Heart left ventricle (tissue), 16 donors: ENCODE results near the gene PRDM11. TPM values are rescaled to one million over a fixed set of nuclear protein-coding genes. Genes with fewer than 3 reads are reported as not detected.

Experiments used
- ATAC-seq, 4 donors: fragments of 200-7000 bp; cut with Tn5 transposase; one replicate each; pipeline ENCODE4 v1.9.1; 2020 to 2022; ENCODE audit warnings: moderate library complexity in 4 of 4, mild to moderate bottlenecking in 3 of 4, moderate number of reproducible peaks in 1 of 4
- DNase-seq, 5 donors: peaks; one replicate each; pipeline ENCODE4 v3.0.0-alpha.2; 2020
- H3K27ac ChIP-seq, 12 donors: fragments of 200-600 bp; sonication (generic) in 4 of 12; one replicate each; pipeline versions ENCODE4 v1.5.0 to v1.8.0; 2016 to 2022; ENCODE audit warnings: mild to moderate bottlenecking in 2 of 12
- H3K27me3 ChIP-seq, 9 donors: fragments of 200-600 bp; sonication (generic) in 2 of 9; one replicate each; pipeline versions ENCODE4 v1.5.1 to v1.8.0; 2016 to 2022; ENCODE audit warnings: mild to moderate bottlenecking in 3 of 9
- H3K36me3 ChIP-seq, 9 donors: fragments of 200-600 bp; sonication (generic) in 2 of 9; one replicate each; pipeline versions ENCODE4 v1.5.0 to v1.8.0; 2018 to 2022; ENCODE audit warnings: mild to moderate bottlenecking in 2 of 9
- H3K4me1 ChIP-seq, 12 donors: fragments of 200-600 bp; sonication (generic) in 4 of 12; one replicate each; pipeline versions ENCODE4 v1.5.0 to v1.8.0; 2016 to 2022; ENCODE audit warnings: mild to moderate bottlenecking in 3 of 12
- H3K4me3 ChIP-seq, 12 donors: fragments of 200-600 bp; sonication (generic) in 4 of 12; one replicate each; pipeline versions ENCODE4 v1.5.0 to v1.8.0; 2017 to 2022; ENCODE audit warnings: mild to moderate bottlenecking in 9 of 12, moderate library complexity in 4 of 12
- H3K9me3 ChIP-seq, 12 donors: fragments of 200-600 bp; sonication (generic) in 4 of 12; one replicate each; pipeline versions ENCODE4 v1.5.0 to v1.8.0; 2016 to 2022; ENCODE audit warnings: mild to moderate bottlenecking in 1 of 12
- CTCF ChIP-seq, 12 donors: fragments of 200-600 bp; sonication (generic) in 4 of 12; IDR thresholded peaks; one replicate each; pipeline versions ENCODE4 v1.5.0 to v1.8.0; 2018 to 2022; ENCODE audit warnings: antibody characterized with exemption in 12 of 12, mild to moderate bottlenecking in 5 of 12
- POLR2A ChIP-seq, 2 donors: fragments of 450-650 bp; IDR thresholded peaks; one replicate each; pipeline ENCODE4 v1.6.1; 2017; ENCODE audit warnings: antibody characterized with exemption in 2 of 2, mild to moderate bottlenecking in 2 of 2, moderate library complexity in 2 of 2
- WGBS, 4 donors: extraction: QIAGEN DNeasy Blood & Tissue Kit in 2 of 4; methylation state at CpG; one replicate each; pipeline versions ENCODE4 v1.1.5 to v1.1.7; 2013 to 2018; 5-methylcytosine and 5-hydroxymethylcytosine counted together
- intact Hi-C, 10 donors: fragments of 100-400 bp; cut with DNase I; formaldehyde crosslinking; loops; one replicate each; pipeline versions ENCODE4 v1.11.1 to v1.14.2; 2022
- polyA plus RNA-seq, 2 donors: library from polyadenylated mRNA; stranded (reverse); fragments of 200-250 nt; gene quantifications; one replicate each; pipeline ENCODE4 v1.2.3, GENCODE V29; 2013
- total RNA-seq, 9 donors: library from RNA; depleted of rRNA in 2 of 9; stranded (reverse); fragments of >200 nt in 2 of 9; fragmentation: NEBNext Ultra II Directional in 3 of 9; extraction: Animal tissue kit (Norgen Biotek cat#: 25700) in 3 of 9; gene quantifications; one replicate each; pipeline versions ENCODE4 v1.1.0 to v1.2.4, GENCODE V29; 2016 to 2023
- donor health status: ischemic (EF 13 %, LVEDD 7.1; RV severe dilation, severe dysfunction).
- donor health status: healthy with polysubstance abuse.
- donor health status: DM: no; HTN: yes; CAD: no.
- donor health status: DM: no; HTN: no; CAD: no.
- donor health status: ischemic (EF 25% LVEDD 6.9; RV normal size, moderate dysfunction).
- donor health status: ischemic (EF 25% LVEDD 5.7; RV mildly dilated, moderate dysfunction).
- donor health status: healthy.
- donor health status: DM: yes; HTN: yes; CAD: no.
- donor health status: ischemic (EF 35%, LVEDD 5.7; RV mildly dilated, moderate dysfunction).
- donor health status: nonischemic (EF 11% LVEDD 7.7; RV severe dilation, severe dysfunction).
- donor health status: DM: yes; HTN: yes; CAD: no.
- donor health status: PGD.
- donor health status: ischemic (EF 29% LVEDD 5.4; RV normal size, mild dysfunction).
- donor health status: nonischemic (EF 23%, LVEDD 6.1; RV moderate dilation, normal function).

PRDM11 gene
- total and polyA plus RNA-seq, 11 donors: 4.5 to 29.6 (median 18.2) TPM

- DNase-seq: no peak
- Histone ChIP-seq H3K27ac (no peak overlapping the region), H3K4me1 (no peaks in the 10 kb centered on the region), H3K9me3 (peaks cover 0 to 6% (median 0%) of the 10 kb centered on the region in 12 donors), H3K36me3 (no peaks in the 10 kb centered on the region), H3K27me3 (peaks cover 0 to 32% (median 12%) of the 10 kb centered on the region in 9 donors), H3K4me3 (no peak overlapping the region)
- intact Hi-C loops: no loop called here
- TF ChIP-seq CTCF (IDR thresholded peaks at IDR 0.05) (no peak), POLR2A (IDR thresholded peaks at IDR 0.05) (no peak)
- ATAC-seq: no peak
- WGBS, 4 donors: 96 to 100% (median 97%) methylated on average over 2 of the region's 2 CpGs
Observed at GRCh38 chr11:45279645-45280044, 133.2 kb downstream of the PRDM11 start.

- no peaks in the 10 kb centered on the region for H3K36me3 ChIP-seq
- TF ChIP-seq CTCF (IDR thresholded peaks at IDR 0.05) (no peak), POLR2A (IDR thresholded peaks at IDR 0.05) (no peak)
- no peak for ATAC-seq
- H3K27ac ChIP-seq: no peak overlapping the region
- peaks cover 0 to 40% (median 18%) of the 10 kb centered on the region in 9 donors for H3K27me3 ChIP-seq
- no peaks in the 10 kb centered on the region for H3K4me1 ChIP-seq
- H3K4me3 ChIP-seq: no peak overlapping the region
- no peak for DNase-seq
- intact Hi-C loops: no loop called here
- 60 to 71% (median 66%) methylated on average over 3 of the region's 3 CpGs for WGBS, 4 donors
- peaks cover 0 to 6% (median 0%) of the 10 kb centered on the region in 12 donors for H3K9me3 ChIP-seq
Observed at GRCh38 chr11:45280449-45280848, 134.0 kb downstream of the PRDM11 start.

GRCh38 chr11:45282081-45282480 is 135.6 kb downstream of the PRDM11 start:
- TF ChIP-seq POLR2A (IDR thresholded peaks at IDR 0.05): no peak
- TF ChIP-seq CTCF (IDR thresholded peaks at IDR 0.05): no peak
- Histone ChIP-seq H3K27ac (no peak overlapping the region), H3K27me3 (peaks cover 11 to 50% (median 31%) of the 10 kb centered on the region in 9 donors), H3K9me3 (peaks cover 0 to 7% (median 0%) of the 10 kb centered on the region in 12 donors), H3K4me3 (no peak overlapping the region), H3K36me3 (no peaks in the 10 kb centered on the region), H3K4me1 (peaks cover 0 to 9% (median 0%) of the 10 kb centered on the region in 12 donors)
- 88 to 95% (median 89%) methylated on average over 6 of the region's 6 CpGs for WGBS, 4 donors
- DNase-seq (no peak), ATAC-seq (no peak)
- intact Hi-C loops: no loop called here

Other genes starting within 250 kb of the PRDM11 start
- 10 to 100 TPM; 24.0 to 75.0 (median 39.4) TPM for gene TP53I11, start 195.8 kb upstream of the PRDM11 start, total RNA-seq
- 10 to 100 TPM; 34.9 to 91.3 TPM for gene TP53I11, start 195.8 kb upstream of the PRDM11 start, polyA plus RNA-seq
- gene SYT13, start 139.7 kb downstream of the PRDM11 start, total RNA-seq: 1 to 10 TPM in 8 of 9 donors, under 1 TPM in 1; 0.61 to 7.5 (median 3.5) TPM
- 1 to 10 TPM; 1.2 to 1.3 TPM for gene SYT13, start 139.7 kb downstream of the PRDM11 start, polyA plus RNA-seq